ENCODE measurements around the gene YWHAE. TPM values are rescaled to one million over a fixed set of nuclear protein-coding genes. Genes with fewer than 3 reads are reported as not detected.
A peak's percentile ranks its signal among the peaks of the same experiment; 100 is the strongest.
"Not testable (repeated sequence)": the region's sequence is repeated elsewhere in the genome, so short reads cannot be mapped to it uniquely, and the experiment has no call there.

The YWHAE gene
- total RNA-seq, 1 experiment from 2014 or later: 1,282 TPM

DNA sequence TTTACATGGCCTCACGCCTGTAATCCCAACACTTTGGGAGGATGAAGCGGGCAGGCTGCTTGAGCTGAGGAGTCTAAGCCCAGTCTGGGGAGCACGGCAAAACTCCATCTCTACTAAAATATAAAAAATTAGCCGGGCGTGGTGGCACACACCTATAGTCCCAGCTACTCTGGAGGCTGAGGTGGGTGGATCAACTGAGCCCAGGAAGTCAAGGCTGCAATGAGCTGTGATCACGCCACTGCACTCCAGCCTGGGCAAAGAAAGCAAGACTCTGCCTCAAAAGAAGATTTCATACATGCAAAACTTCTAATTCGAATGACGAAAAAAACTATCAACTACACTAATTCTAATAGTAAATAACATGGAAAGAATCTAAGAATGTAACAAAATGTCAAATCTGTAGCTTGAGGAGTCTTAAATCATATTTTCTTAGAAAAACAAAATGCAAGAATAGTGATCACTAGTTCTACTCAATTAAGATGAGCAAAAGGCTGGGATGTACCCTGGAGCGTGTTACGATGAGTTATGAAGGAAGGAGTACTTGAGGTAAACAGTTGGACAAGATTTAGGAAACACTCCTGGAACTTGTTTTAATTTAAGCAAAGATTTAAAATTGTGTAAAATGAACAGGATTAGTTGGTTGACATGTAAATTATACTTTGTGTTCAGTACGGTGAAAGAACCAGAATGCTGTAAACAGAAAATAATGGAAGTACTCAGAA lies 20.7 kb downstream of the YWHAE start:
- Mint-ChIP-seq H3K36me3 (ENCODE audit: insufficient read depth in 1 of 3, low read depth in 3 of 3) (peaks cover 2 to 26% (median 7%) of the 10 kb centered on the region in 3 experiments; a peak in 6 of 7 replicates), H3K27ac (peak overlapping the region in 1 of 3 experiments; percentile 48; a peak in 2 of 7 replicates)
- H2BK5ac ChIP-seq (ENCODE audit: insufficient read length, low read length): no peak overlapping the region

GRCh38 chr17:1378476-1378860 lies 21.6 kb downstream of the YWHAE start:
- not testable (repeated sequence) for H4K91ac ChIP-seq (ENCODE audit: insufficient read length, low read depth, low read length); H3K27me3 Mint-ChIP-seq (ENCODE audit: low read depth); H3K79me1 ChIP-seq (ENCODE audit: insufficient read depth, low read depth, low read length, poor library complexity, severe bottlenecking); DNase-seq; H3K4me3 Mint-ChIP-seq; H2BK120ac ChIP-seq (ENCODE audit: low read depth, low read length, poor library complexity, severe bottlenecking); H3K4ac ChIP-seq (ENCODE audit: low read depth, low read length); H2BK5ac ChIP-seq (ENCODE audit: insufficient read length, low read length); H2AK5ac ChIP-seq (ENCODE audit: insufficient read length, low read length); H3K27me3 ChIP-seq (ENCODE audit: insufficient read depth, low read length); H3T11ph ChIP-seq (ENCODE audit: low read length); H4K8ac ChIP-seq (replicated peaks; ENCODE audit: insufficient read length, low read depth, low read length); H3K9me3 ChIP-seq (ENCODE audit: control insufficient read depth, low read depth, low read length); H4K20me1 ChIP-seq (ENCODE audit: control insufficient read depth, insufficient read depth, insufficient read length); H3K18ac ChIP-seq (ENCODE audit: insufficient read length, low read depth, low read length); H3K14ac ChIP-seq (ENCODE audit: insufficient read depth, low read length); H2BK12ac ChIP-seq (ENCODE audit: insufficient read length, low read depth, low read length); H3K9me3 Mint-ChIP-seq; H3K4me1 ChIP-seq (ENCODE audit: insufficient read depth, low read length); H3K23me2 ChIP-seq (ENCODE audit: insufficient read length, low read depth, low read length, poor library complexity, severe bottlenecking); H3K23ac ChIP-seq (ENCODE audit: insufficient read length, low read depth, low read length); H3K9ac ChIP-seq (ENCODE audit: extremely low read depth, insufficient read length, low read length); H2BK20ac ChIP-seq (ENCODE audit: low read depth, low read length, poor library complexity, severe bottlenecking); H4K5ac ChIP-seq (ENCODE audit: insufficient read length, low read depth, low read length); H3K56ac ChIP-seq (ENCODE audit: insufficient read length, low read depth, low read length); H3K4me2 ChIP-seq (ENCODE audit: insufficient read depth, insufficient read length, low read length); H2BK15ac ChIP-seq (ENCODE audit: low read depth, low read length); H2AFZ ChIP-seq (ENCODE audit: low read length); H3K27ac ChIP-seq (ENCODE audit: insufficient read length, low read depth, low read length)
- H3K79me2 ChIP-seq (ENCODE audit: insufficient read depth, low read length): peaks cover 95% of the 10 kb centered on the region
- H3K36me3 Mint-ChIP-seq (ENCODE audit: insufficient read depth in 1 of 3, low read depth in 3 of 3): peaks cover 2 to 28% (median 14%) of the 10 kb centered on the region in 3 experiments; a peak in 6 of 7 replicates
- no CpG with 5 or more reads among the region's 10 CpGs for WGBS (ENCODE audit: extremely low coverage, insufficient read length, low lambda C conversion rate)
- peaks cover 46 to 60% of the 10 kb centered on the region in 2 experiments for H3K4me1 Mint-ChIP-seq
- peak overlapping the region in 1 of 3 experiments; percentile 89; a peak in 1 of 7 replicates for H3K27ac Mint-ChIP-seq

More for the DNA sequence above, 20.7 kb downstream of the YWHAE start:
- no peak overlapping the region for H3K27ac ChIP-seq (ENCODE audit: insufficient read length, low read depth, low read length)
- no peaks in the 10 kb centered on the region for H3K27me3 ChIP-seq (ENCODE audit: insufficient read depth, low read length)
- DNase-seq: no peak
- no peak overlapping the region for H3K14ac ChIP-seq (ENCODE audit: insufficient read depth, low read length)
- H3K79me2 ChIP-seq (ENCODE audit: insufficient read depth, low read length): peaks cover 95% of the 10 kb centered on the region
- no peak overlapping the region for H3T11ph ChIP-seq (ENCODE audit: low read length)
- no peak overlapping the region for H3K9ac ChIP-seq (ENCODE audit: extremely low read depth, insufficient read length, low read length)
- no peak overlapping the region for H2BK12ac ChIP-seq (ENCODE audit: insufficient read length, low read depth, low read length)
- no peaks in the 10 kb centered on the region for H3K9me3 Mint-ChIP-seq
- H3K9me3 ChIP-seq (ENCODE audit: control insufficient read depth, low read depth, low read length): no peaks in the 10 kb centered on the region
- H2BK15ac ChIP-seq (ENCODE audit: low read depth, low read length): no peak overlapping the region
- no peaks in the 10 kb centered on the region; the same call in 1 of the 2 replicates for H3K4me1 ChIP-seq (ENCODE audit: insufficient read depth, low read length)
- no peak overlapping the region for H3K23ac ChIP-seq (ENCODE audit: insufficient read length, low read depth, low read length)
- no peak overlapping the region for H4K5ac ChIP-seq (ENCODE audit: insufficient read length, low read depth, low read length)
- H4K20me1 ChIP-seq (ENCODE audit: control insufficient read depth, insufficient read depth, insufficient read length): no peaks in the 10 kb centered on the region
- no peaks in the 10 kb centered on the region for H3K23me2 ChIP-seq (ENCODE audit: insufficient read length, low read depth, low read length, poor library complexity, severe bottlenecking)
- H2AK5ac ChIP-seq (ENCODE audit: insufficient read length, low read length): no peak overlapping the region
- H2AFZ ChIP-seq (ENCODE audit: low read length): no peak overlapping the region
- no peak overlapping the region for H3K4ac ChIP-seq (ENCODE audit: low read depth, low read length)
- H4K91ac ChIP-seq (ENCODE audit: insufficient read length, low read depth, low read length): no peak overlapping the region
- no peak overlapping the region for H2BK120ac ChIP-seq (ENCODE audit: low read depth, low read length, poor library complexity, severe bottlenecking)
- TF ChIP-seq, protein P1, sequence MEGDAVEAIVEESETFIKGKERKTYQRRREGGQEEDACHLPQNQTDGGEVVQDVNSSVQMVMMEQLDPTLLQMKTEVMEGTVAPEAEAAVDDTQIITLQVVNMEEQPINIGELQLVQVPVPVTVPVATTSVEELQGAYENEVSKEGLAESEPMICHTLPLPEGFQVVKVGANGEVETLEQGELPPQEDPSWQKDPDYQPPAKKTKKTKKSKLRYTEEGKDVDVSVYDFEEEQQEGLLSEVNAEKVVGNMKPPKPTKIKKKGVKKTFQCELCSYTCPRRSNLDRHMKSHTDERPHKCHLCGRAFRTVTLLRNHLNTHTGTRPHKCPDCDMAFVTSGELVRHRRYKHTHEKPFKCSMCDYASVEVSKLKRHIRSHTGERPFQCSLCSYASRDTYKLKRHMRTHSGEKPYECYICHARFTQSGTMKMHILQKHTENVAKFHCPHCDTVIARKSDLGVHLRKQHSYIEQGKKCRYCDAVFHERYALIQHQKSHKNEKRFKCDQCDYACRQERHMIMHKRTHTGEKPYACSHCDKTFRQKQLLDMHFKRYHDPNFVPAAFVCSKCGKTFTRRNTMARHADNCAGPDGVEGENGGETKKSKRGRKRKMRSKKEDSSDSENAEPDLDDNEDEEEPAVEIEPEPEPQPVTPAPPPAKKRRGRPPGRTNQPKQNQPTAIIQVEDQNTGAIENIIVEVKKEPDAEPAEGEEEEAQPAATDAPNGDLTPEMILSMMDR (conservative IDR thresholded peaks at IDR 0.05): no peak
- H3K4me2 ChIP-seq (ENCODE audit: insufficient read depth, insufficient read length, low read length): no peak overlapping the region
- no peak overlapping the region for H3K4me3 Mint-ChIP-seq
- WGBS (ENCODE audit: extremely low coverage, insufficient read length, low lambda C conversion rate): no CpG with 5 or more reads among the region's 11 CpGs
- H3K27me3 Mint-ChIP-seq (ENCODE audit: low read depth): no peaks in the 10 kb centered on the region
- peaks cover 44 to 59% of the 10 kb centered on the region in 2 experiments for H3K4me1 Mint-ChIP-seq
- no peak overlapping the region for H3K18ac ChIP-seq (ENCODE audit: insufficient read length, low read depth, low read length)
- H2BK20ac ChIP-seq (ENCODE audit: low read depth, low read length, poor library complexity, severe bottlenecking): no peak overlapping the region
- no peak overlapping the region for H4K8ac ChIP-seq (replicated peaks; ENCODE audit: insufficient read length, low read depth, low read length)
- H3K79me1 ChIP-seq (ENCODE audit: insufficient read depth, low read depth, low read length, poor library complexity, severe bottlenecking): peaks cover 4% of the 10 kb centered on the region
- no peak overlapping the region for H3K56ac ChIP-seq (ENCODE audit: insufficient read length, low read depth, low read length)

Data from H9 (cell line).